GM10248 (cell line): ENCODE data around the gene TGFBR3.

Experiments used
- CTCF ChIA-PET: fragments of 300-600 bp; sonication (Branson Sonifier 250); formaldehyde crosslinking; extraction: SDS; loops from one replicate; lab custom pipeline; 2021; ENCODE audit warnings: antibody characterized with exemption; lab: Yijun Ruan, JAX
- POLR2A ChIA-PET: fragments of 350-650 bp; sonication (Branson Sonifier 250); formaldehyde crosslinking; extraction: SDS; loops from one replicate; lab custom pipeline; 2020; ENCODE audit warnings: antibody characterized with exemption; lab: Yijun Ruan, JAX
- DNase-seq: peaks from one replicate; pipeline ENCODE4 v3.0.0; 2012; ENCODE audit errors: extremely low spot score
- TF ChIP-seq, protein P1 (sequence below): IDR thresholded peaks from 2 replicates; pipeline ENCODE4 v1.5.1; 2012; ENCODE audit warnings: mild to moderate bottlenecking, low read depth; ENCODE audit errors: extremely low read depth, missing control alignments, control extremely low read depth

Gene TGFBR3

DNA sequence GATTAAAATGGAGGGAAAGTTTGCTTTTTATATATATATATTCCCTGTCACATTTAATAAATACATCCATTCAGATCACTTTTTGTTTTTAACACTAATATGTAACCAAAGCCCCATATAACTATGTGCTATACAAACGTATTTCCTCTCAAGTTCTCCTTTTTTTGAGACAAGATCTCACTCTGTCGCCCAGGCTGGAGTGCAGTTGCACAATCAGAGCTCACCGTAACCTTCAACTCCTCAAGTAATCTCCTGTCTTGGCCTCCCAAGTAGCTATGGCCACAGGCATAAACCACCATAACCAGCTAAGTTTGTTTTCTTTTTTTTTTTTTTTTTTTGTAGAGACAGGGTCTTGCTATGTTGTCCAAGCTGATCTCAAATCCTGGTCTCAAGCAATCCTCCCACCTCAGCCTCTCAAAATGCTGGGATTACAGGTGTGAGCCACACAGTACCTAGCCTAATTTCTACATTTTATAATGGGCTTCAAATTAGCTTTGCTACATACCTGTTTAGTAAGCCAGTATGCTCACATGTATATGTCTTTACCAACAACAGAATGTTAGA, 120.0 kb downstream of the TGFBR3 start:
- POLR2A ChIA-PET, result no interaction called here
- CTCF ChIA-PET, result interaction anchor here (0.8 to 1.7 kb wide), 2 partner anchors 8 to 17 kb away, joined by 3 to 4 read pairs; no protein-coding TSS in a partner anchor
- TF ChIP-seq, protein P1, sequence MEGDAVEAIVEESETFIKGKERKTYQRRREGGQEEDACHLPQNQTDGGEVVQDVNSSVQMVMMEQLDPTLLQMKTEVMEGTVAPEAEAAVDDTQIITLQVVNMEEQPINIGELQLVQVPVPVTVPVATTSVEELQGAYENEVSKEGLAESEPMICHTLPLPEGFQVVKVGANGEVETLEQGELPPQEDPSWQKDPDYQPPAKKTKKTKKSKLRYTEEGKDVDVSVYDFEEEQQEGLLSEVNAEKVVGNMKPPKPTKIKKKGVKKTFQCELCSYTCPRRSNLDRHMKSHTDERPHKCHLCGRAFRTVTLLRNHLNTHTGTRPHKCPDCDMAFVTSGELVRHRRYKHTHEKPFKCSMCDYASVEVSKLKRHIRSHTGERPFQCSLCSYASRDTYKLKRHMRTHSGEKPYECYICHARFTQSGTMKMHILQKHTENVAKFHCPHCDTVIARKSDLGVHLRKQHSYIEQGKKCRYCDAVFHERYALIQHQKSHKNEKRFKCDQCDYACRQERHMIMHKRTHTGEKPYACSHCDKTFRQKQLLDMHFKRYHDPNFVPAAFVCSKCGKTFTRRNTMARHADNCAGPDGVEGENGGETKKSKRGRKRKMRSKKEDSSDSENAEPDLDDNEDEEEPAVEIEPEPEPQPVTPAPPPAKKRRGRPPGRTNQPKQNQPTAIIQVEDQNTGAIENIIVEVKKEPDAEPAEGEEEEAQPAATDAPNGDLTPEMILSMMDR, result no peak
- no peak for DNase-seq

DNA sequence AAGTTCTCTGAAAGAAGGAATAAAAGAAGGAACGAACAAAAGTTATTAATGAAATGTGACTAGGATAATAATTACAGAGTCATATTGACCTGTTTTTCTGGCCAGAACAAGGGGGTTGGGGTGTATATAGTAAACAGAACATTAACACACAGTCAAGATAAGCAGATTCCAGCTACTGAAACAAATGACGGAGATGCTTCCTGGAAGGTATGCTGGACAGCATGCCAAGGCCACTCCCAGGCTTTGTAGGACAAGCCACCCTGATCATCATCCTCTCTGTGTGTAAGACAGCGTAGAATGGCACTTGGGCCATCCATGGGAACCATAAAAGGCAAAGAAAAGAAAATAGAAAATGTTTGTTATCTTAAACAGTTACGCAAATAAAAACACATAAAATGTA, 120.7 kb downstream of the TGFBR3 start:
- no peak for DNase-seq
- CTCF ChIA-PET, result no interaction called here
- TF ChIP-seq, protein P1, result no peak
- POLR2A ChIA-PET, result no interaction called here

DNA sequence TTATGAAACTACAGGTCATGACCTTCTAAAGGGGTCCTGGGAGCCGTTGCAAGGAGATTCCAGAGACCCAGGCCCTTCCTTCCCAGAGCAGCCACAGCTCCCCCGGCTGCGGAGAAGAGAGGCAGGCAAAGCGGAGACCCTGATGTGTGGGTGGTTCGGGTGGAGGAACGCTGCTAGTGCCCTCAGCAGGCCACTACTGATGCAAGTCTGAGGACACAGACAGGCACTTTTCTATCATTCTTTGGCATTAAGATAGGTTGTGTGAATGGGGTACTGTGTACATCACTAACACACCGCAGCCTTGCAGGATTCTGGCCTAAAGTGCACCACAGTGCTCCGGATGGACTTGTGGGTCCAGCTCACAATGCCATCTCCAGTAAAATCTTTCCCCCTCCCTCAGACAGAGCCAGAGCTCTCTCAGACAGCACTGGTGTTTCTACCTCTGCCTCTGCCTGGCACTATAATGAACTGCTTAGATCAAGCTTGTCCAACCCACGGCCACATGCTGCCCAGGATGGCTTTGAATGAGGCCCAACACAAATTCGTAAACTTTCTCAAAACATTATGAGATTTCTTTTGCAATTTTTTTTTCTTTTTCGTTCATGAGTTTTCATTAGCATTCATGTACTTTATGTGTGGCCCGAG, 121.4 kb downstream of the TGFBR3 start:
- POLR2A ChIA-PET, result no interaction called here
- CTCF ChIA-PET, result interaction anchor here (1.1 to 1.4 kb wide), 2 partner anchors 12 to 15 kb away, joined by 4 read pairs; no protein-coding TSS in a partner anchor
- DNase-seq, result no peak
- TF ChIP-seq, protein P1, result no peak

DNA sequence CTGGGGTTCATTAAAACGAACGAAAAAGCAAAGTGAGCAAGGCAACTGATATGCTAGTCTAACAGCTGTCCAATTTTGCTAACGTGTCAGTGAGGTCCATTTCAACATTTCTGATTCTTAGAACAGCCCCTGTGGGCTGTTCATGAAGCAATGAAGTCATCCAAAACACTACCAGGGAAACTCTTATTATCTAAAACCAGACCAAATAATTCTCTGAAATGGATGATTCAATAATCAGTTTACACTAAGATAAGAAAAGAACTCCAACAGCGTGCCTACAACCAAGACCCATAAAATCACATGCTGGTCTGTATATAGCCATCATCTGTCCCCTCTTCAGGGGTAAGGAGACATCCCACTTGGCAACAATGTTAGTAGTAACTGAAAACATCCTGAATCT, 122.7 kb downstream of the TGFBR3 start:
- DNase-seq, result no peak
- CTCF ChIA-PET, result interaction anchor here (1.4 kb wide), 1 partner anchor 16 kb away, joined by 4 read pairs; no protein-coding TSS in a partner anchor
- POLR2A ChIA-PET, result no interaction called here
- TF ChIP-seq, protein P1, result no peak

DNA sequence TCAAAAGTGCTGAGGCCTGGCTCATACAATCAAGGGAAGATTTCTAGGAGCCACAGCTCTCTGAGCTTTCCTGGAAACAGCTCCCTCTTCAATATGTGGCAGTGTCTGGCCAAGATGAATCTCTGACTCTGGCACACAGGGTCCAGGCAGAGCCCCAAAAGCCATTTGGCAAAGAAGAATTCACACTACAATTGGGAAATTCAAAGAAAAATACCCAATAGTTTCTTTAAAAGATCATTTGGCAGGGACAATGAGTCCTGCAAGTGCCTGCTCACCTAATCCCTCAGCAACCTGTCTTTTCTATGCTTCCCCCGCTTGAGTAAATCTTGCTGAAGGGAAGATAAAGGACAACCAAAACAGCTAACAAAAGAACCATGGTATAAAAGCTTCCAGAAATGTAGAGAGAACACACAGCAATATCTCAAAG, 124.6 kb downstream of the TGFBR3 start:
- CTCF ChIA-PET, result interaction anchor here (1.1 to 2.2 kb wide), 7 partner anchors 8 to 167 kb away, joined by 3 to 5 read pairs (median 3); no protein-coding TSS in a partner anchor
- TF ChIP-seq, protein P1, result no peak
- no peak for DNase-seq
- POLR2A ChIA-PET, result interaction anchor here (1.2 kb wide), 1 partner anchor 23 kb away, joined by 3 read pairs; no protein-coding TSS in a partner anchor

DNA sequence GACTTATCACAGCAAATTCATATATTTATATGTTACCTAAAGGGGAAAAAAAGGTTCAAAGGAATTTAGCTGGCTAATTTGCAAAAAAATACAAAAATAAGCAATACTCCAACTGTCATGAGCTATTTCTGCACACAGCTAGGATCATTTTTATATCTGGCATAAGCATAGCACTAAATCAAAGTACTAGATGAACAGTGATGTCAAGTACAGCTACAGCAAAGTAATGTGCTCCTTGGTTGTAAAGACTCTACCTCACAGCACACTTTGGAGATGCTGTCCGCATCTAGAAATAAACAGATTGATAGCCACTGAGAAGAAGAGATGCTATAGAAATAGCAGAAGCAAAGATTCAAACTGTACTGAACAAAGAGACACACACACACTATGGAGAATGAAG, 125.4 kb downstream of the TGFBR3 start:
- POLR2A ChIA-PET, result interaction anchor here (1.2 kb wide), 1 partner anchor 24 kb away, joined by 3 read pairs; no protein-coding TSS in a partner anchor
- CTCF ChIA-PET, result interaction anchor here (1.1 to 2.2 kb wide), 4 partner anchors 8 to 168 kb away, joined by 3 to 5 read pairs (median 4); no protein-coding TSS in a partner anchor
- no peak for DNase-seq
- TF ChIP-seq, protein P1, result no peak
